ENCODE results near the gene TSC22D2.

DNA sequence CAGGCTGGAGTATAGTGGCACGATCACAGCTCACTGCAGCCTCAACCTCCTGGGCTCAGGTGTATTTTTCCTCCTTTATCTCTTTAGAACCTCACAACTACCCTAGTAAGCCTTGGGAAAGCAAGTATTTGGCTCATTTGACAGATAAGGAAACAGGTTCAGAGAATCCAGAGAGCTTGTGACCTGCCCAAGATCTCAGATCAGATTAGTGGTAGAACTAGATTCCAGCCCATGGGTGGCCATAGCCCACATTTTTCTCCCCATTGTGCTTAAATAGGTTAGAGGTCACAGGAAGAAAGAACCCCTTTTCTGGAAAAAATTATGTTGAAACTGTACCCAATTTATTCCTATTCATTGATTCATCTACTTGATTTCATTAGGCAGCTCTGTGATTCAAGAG, 64.3 kb downstream of the TSC22D2 start:
- TF ChIP-seq POLR2AphosphoS5 (IDR thresholded peaks at IDR 0.05; ENCODE audit: low read depth, low read length) (no peak), TAF1 (IDR thresholded peaks at IDR 0.05; ENCODE audit: borderline replicate concordance, low read depth, low read length) (no peak), POLR2A (IDR thresholded peaks at IDR 0.05; ENCODE audit: low read depth, low read length) (no peak)

Data from GM12892 (cell line).